Osteoblast (primary cell): Measurements from ENCODE around the gene MID1. TPM values are rescaled to one million over a fixed set of nuclear protein-coding genes. Genes with fewer than 3 reads are reported as not detected.

ENCODE experiments used
- DNase-seq: peaks from one replicate; pipeline ENCODE4 v3.0.0; 2011; ENCODE audit warnings: low spot score, mixed read lengths; ENCODE audit not compliant: insufficient read length; ENCODE audit errors: missing footprints
- H2AFZ ChIP-seq: 2 replicates; pipeline ENCODE4 v1.6.0; 2011; ENCODE audit warnings: mild to moderate bottlenecking, low read length
- H3K27ac ChIP-seq: 2 replicates; pipeline ENCODE4 v1.5.1; 2011; ENCODE audit warnings: mild to moderate bottlenecking, low read depth, low read length, moderate library complexity
- H3K27me3 ChIP-seq: 2 replicates; pipeline ENCODE4 v1.6.0; 2012; ENCODE audit warnings: mild to moderate bottlenecking, control low read depth, inconsistent platforms, low read length, moderate library complexity; ENCODE audit not compliant: insufficient read depth
- H3K36me3 ChIP-seq: 2 replicates; pipeline ENCODE4 v1.5.1; 2011; ENCODE audit warnings: mild to moderate bottlenecking, low read length, control low read depth, moderate library complexity; ENCODE audit not compliant: insufficient read depth
- H3K4me1 ChIP-seq: 2 replicates; pipeline ENCODE4 v1.5.1; 2011; ENCODE audit warnings: mild to moderate bottlenecking, low read length, control low read depth, moderate library complexity; ENCODE audit not compliant: insufficient read depth
- H3K4me2 ChIP-seq: 2 replicates; pipeline ENCODE4 v1.6.0; 2011; ENCODE audit warnings: mild to moderate bottlenecking, low read length; ENCODE audit not compliant: insufficient read depth
- H3K4me3 ChIP-seq: fragments of 200-600 bp; sonication (generic); 3 replicates; pipeline ENCODE4 v1.5.1; 2012; ENCODE audit warnings: mild to moderate bottlenecking, low read length, inconsistent platforms; ENCODE audit not compliant: insufficient read depth
- H3K79me2 ChIP-seq: 2 replicates; pipeline ENCODE4 v1.6.0; 2012; ENCODE audit warnings: mild to moderate bottlenecking, low read length, control low read depth, inconsistent platforms; ENCODE audit not compliant: insufficient read depth
- H3K9me3 ChIP-seq: 2 replicates; pipeline ENCODE4 v1.5.1; 2011; ENCODE audit warnings: low read depth, low read length, control low read depth
- H4K20me1 ChIP-seq: 2 replicates; pipeline ENCODE4 v1.6.0; 2012; ENCODE audit warnings: mild to moderate bottlenecking, low read length, control low read depth; ENCODE audit not compliant: insufficient read depth
- CTCF ChIP-seq: IDR thresholded peaks from 2 replicates; pipeline ENCODE4 v1.5.1; 2011; ENCODE audit warnings: mild to moderate bottlenecking, low read depth, low read length, moderate library complexity; ENCODE audit errors: extremely low read depth
- total RNA-seq: library from RNA; depleted of rRNA; stranded (reverse); fragments of >200 nt; gene quantifications from 2 replicates; pipeline ENCODE4 v1.2.3, GENCODE V29; 2012

MID1 gene
- total RNA-seq, 1 donor = 26.8 TPM

GRCh38 chrX:10577853-10578252, 42.5 kb downstream of the MID1 start:
- no peaks in the 10 kb centered on the region for H3K36me3 ChIP-seq
- H2AFZ ChIP-seq = no peak overlapping the region
- no peaks in the 10 kb centered on the region for H3K9me3 ChIP-seq
- H3K4me1 ChIP-seq = peaks cover 13% of the 10 kb centered on the region
- DNase-seq = no peak
- H3K4me3 ChIP-seq = no peak overlapping the region
- H3K27me3 ChIP-seq = no peaks in the 10 kb centered on the region
- no peak for TF ChIP-seq CTCF
- no peaks in the 10 kb centered on the region for H4K20me1 ChIP-seq
- peaks cover 51% of the 10 kb centered on the region for H3K79me2 ChIP-seq
- no peak overlapping the region for H3K27ac ChIP-seq
- H3K4me2 ChIP-seq = no peak overlapping the region

- Histone ChIP-seq H3K27me3 (no peaks in the 10 kb centered on the region), H3K36me3 (no peaks in the 10 kb centered on the region), H3K4me1 (peaks cover 7% of the 10 kb centered on the region), H3K4me2 (no peak overlapping the region), H2AFZ (no peak overlapping the region), H3K9me3 (no peaks in the 10 kb centered on the region), H3K4me3 (no peak overlapping the region), H3K27ac (no peak overlapping the region), H4K20me1 (no peaks in the 10 kb centered on the region), H3K79me2 (peaks cover 57% of the 10 kb centered on the region)
- no peak for DNase-seq
- TF ChIP-seq CTCF = no peak
These were observed 43.5 kb downstream of the MID1 start for GRCh38 chrX:10576777-10577447.

GRCh38 chrX:10576186-10576585, 44.2 kb downstream of the MID1 start:
- Histone ChIP-seq H3K27me3 (no peaks in the 10 kb centered on the region), H3K9me3 (no peaks in the 10 kb centered on the region), H4K20me1 (no peaks in the 10 kb centered on the region), H3K79me2 (peaks cover 60% of the 10 kb centered on the region), H3K4me2 (no peak overlapping the region), H3K4me3 (no peak overlapping the region), H3K4me1 (peaks cover 14% of the 10 kb centered on the region), H2AFZ (no peak overlapping the region), H3K36me3 (no peaks in the 10 kb centered on the region), H3K27ac (no peak overlapping the region)
- TF ChIP-seq CTCF = no peak
- no peak for DNase-seq

- H4K20me1 ChIP-seq = no peaks in the 10 kb centered on the region
- H3K27ac ChIP-seq = no peak overlapping the region
- no peak overlapping the region for H3K4me2 ChIP-seq
- peak; percentile 55 for DNase-seq
- H3K4me1 ChIP-seq = peaks cover 26% of the 10 kb centered on the region
- H3K36me3 ChIP-seq = no peaks in the 10 kb centered on the region
- no peaks in the 10 kb centered on the region for H3K27me3 ChIP-seq
- H3K4me3 ChIP-seq = no peak overlapping the region
- no peak overlapping the region for H2AFZ ChIP-seq
- H3K79me2 ChIP-seq = peaks cover 55% of the 10 kb centered on the region
- H3K9me3 ChIP-seq = no peaks in the 10 kb centered on the region
- TF ChIP-seq CTCF = no peak
These were observed 45.7 kb downstream of the MID1 start for GRCh38 chrX:10574663-10575062.
